ENCODE results near the gene CEP152. TPM values are rescaled to one million over a fixed set of nuclear protein-coding genes. Genes with fewer than 3 reads are reported as not detected.

CEP152 gene
- total and polyA plus RNA-seq, 2 experiments from 2014 or later = 2.7 to 5.6 TPM

DNA sequence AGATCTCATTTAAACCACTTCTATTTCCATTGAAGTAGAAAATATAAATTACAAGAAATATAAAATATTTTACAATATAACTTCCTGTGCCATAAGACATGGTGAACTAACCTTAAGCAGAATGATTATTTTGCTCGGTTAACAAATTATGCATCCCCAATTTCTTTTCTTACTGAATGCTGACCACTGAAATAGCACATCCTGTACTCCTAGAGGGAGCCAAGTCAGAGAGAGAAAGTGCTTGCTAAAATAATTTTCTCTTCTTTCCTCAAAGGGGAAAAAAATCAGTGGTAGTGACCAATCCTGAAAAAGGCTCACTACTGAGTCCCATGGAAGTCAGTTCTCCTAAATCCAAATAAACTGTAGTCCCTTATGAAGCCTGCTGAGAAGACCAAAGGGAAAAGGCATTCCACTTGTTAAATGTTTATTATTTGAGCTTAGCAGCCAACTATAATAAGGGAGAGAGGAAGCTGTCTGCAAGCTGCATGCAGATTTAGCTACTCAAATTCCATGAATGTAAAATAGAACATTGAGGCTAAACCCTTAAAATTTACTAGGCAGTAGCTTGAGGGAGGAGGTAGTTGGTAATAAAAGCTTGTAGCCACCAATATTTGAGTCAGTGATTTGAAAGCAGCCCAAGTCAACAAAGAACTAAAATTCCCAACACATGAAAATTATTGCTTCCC, 33.1 kb downstream of the CEP152 start:
- Histone ChIP-seq H3K9me3 (ENCODE audit: low read depth) (no peaks in the 10 kb centered on the region), H3K4me3 (no peak overlapping the region), H3K27me3 (no peaks in the 10 kb centered on the region), H3K27ac (no peak overlapping the region), H3K4me1 (ENCODE audit: low read depth) (no peaks in the 10 kb centered on the region), H3K36me3 (no peaks in the 10 kb centered on the region)
- DNase-seq (ENCODE audit: low read depth in 1 of 2, low spot score in 1 of 2) = no peak
- TF ChIP-seq, protein P1, sequence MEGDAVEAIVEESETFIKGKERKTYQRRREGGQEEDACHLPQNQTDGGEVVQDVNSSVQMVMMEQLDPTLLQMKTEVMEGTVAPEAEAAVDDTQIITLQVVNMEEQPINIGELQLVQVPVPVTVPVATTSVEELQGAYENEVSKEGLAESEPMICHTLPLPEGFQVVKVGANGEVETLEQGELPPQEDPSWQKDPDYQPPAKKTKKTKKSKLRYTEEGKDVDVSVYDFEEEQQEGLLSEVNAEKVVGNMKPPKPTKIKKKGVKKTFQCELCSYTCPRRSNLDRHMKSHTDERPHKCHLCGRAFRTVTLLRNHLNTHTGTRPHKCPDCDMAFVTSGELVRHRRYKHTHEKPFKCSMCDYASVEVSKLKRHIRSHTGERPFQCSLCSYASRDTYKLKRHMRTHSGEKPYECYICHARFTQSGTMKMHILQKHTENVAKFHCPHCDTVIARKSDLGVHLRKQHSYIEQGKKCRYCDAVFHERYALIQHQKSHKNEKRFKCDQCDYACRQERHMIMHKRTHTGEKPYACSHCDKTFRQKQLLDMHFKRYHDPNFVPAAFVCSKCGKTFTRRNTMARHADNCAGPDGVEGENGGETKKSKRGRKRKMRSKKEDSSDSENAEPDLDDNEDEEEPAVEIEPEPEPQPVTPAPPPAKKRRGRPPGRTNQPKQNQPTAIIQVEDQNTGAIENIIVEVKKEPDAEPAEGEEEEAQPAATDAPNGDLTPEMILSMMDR (IDR thresholded peaks at IDR 0.05; ENCODE audit: low read depth, low read length) = no peak

DNA sequence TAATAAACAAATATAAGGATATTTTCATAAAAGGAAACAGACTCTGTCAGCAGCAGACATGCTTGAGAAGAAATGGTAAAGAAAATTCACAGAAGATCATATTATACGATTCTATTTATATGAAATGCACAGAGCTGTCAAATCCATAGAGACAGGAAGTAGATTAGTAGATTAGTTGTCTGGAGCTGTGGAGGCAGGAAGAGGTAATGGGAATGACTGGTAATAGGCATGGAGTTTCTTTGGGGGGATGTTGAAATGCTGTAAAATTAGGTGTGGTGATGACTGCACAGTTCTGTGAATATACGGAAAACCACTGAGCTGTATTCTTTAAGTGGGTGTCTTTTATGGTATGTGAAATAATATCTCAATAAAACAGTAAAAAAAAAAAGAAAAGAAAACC, 35.3 kb downstream of the CEP152 start:
- Histone ChIP-seq H3K27ac (no peak overlapping the region), H3K4me3 (no peak overlapping the region), H3K27me3 (no peaks in the 10 kb centered on the region), H3K9me3 (ENCODE audit: low read depth) (no peaks in the 10 kb centered on the region), H3K36me3 (no peaks in the 10 kb centered on the region), H3K4me1 (ENCODE audit: low read depth) (no peaks in the 10 kb centered on the region)
- TF ChIP-seq, protein P1 (IDR thresholded peaks at IDR 0.05; ENCODE audit: low read depth, low read length) = no peak
- peak in 1 of 2 donors; percentile 21 for DNase-seq (ENCODE audit: low read depth in 1 of 2, low spot score in 1 of 2)

DNA sequence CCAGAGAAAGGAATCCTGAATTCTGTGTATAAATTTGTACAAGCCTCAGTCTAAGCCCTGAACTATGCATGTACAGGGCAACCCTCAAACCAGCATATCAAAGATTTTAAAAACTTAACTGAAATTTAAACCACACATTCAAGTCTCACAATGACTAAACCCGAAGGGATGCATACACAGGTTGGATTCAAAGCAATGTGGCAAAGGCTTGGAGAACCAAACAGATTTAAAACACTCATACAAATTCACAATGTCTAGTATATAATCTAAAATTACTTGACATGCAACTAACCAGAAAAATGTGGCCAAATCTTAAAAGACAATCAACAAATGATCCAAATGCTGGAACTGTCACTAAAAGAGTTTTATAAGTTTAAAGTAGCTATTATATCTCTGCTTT, 36.4 kb downstream of the CEP152 start:
- Histone ChIP-seq H3K4me3 (no peak overlapping the region), H3K4me1 (ENCODE audit: low read depth) (no peaks in the 10 kb centered on the region), H3K27me3 (no peaks in the 10 kb centered on the region), H3K36me3 (no peaks in the 10 kb centered on the region), H3K27ac (no peak overlapping the region), H3K9me3 (ENCODE audit: low read depth) (no peaks in the 10 kb centered on the region)
- no peak for DNase-seq (ENCODE audit: low read depth in 1 of 2, low spot score in 1 of 2)
- TF ChIP-seq, protein P1 (IDR thresholded peaks at IDR 0.05; ENCODE audit: low read depth, low read length) = no peak

DNA sequence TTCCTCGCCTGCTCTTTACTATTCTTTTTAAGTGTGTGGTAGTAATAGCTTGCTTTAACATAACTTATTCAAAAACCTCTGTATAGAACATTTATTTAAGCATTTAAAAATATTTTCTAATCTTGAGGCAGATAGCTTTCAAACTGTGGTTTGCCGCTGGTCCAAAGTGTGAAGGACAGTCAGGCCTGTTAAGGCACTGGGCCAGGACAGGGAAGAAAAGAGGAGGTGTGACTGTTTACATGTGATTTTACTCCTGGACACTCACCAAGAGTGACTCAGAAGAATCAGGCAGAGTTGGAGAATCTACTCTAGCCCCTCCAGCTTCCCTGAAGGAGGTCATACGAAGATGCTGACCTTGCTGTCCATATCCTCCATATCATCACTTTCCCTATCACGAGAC, 44.7 kb downstream of the CEP152 start:
- H3K9me3 ChIP-seq (ENCODE audit: low read depth) = no peaks in the 10 kb centered on the region
- no peak overlapping the region for H3K27ac ChIP-seq
- no peaks in the 10 kb centered on the region for H3K36me3 ChIP-seq
- no peaks in the 10 kb centered on the region for H3K4me1 ChIP-seq (ENCODE audit: low read depth)
- TF ChIP-seq, protein P1 (IDR thresholded peaks at IDR 0.05; ENCODE audit: low read depth, low read length) = no peak
- no peaks in the 10 kb centered on the region for H3K27me3 ChIP-seq
- no peak overlapping the region for H3K4me3 ChIP-seq
- peak in 1 of 2 donors; percentile 45 for DNase-seq (ENCODE audit: low read depth in 1 of 2, low spot score in 1 of 2)

DNA sequence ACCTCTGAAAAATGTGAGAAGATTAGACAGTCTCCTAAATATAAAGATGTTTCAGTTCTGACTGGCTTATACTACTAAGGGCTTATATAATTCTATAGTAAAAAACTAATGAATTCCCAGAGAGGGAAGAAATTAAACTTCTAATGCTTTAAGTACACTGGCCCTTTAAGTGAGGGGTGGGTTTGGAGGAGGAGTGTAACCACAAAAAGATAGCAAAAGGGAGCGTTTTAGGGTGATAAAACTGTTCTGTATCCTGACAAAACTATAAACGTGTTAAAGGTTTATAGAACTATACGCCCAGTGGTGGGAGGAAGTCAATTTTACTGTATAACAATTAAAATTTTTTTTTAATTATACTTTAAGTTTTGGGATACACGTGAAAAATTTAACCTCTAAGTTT, 45.8 kb downstream of the CEP152 start:
- Histone ChIP-seq H3K9me3 (ENCODE audit: low read depth) (no peaks in the 10 kb centered on the region), H3K4me1 (ENCODE audit: low read depth) (no peaks in the 10 kb centered on the region), H3K27me3 (no peaks in the 10 kb centered on the region), H3K27ac (no peak overlapping the region), H3K36me3 (no peaks in the 10 kb centered on the region), H3K4me3 (no peak overlapping the region)
- TF ChIP-seq, protein P1 (IDR thresholded peaks at IDR 0.05; ENCODE audit: low read depth, low read length) = no peak
- DNase-seq (ENCODE audit: low read depth in 1 of 2, low spot score in 1 of 2) = no peak
